Ovary (tissue), 9 donors: ENCODE data around the gene PDE4D. TPM values are rescaled to one million over a fixed set of nuclear protein-coding genes. Genes with fewer than 3 reads are reported as not detected.

Source experiments
- DNase-seq, 5 donors: peaks; one replicate each; pipeline ENCODE4 v3.0.0-alpha.2; 2019 to 2020
- H3K27ac ChIP-seq, 2 donors: fragments of 200-600 bp; one replicate each; pipeline versions ENCODE4 v1.5.1 to v1.8.0; 2019 to 2022
- H3K27me3 ChIP-seq: fragments of 200-600 bp; one replicate; pipeline ENCODE4 v1.8.0; 2022
- H3K36me3 ChIP-seq: fragments of 200-600 bp; sonication (generic); one replicate; pipeline ENCODE4 v1.5.1; 2019
- H3K4me1 ChIP-seq: one replicate; pipeline ENCODE4 v1.8.1; 2013; ENCODE audit warnings: mild to moderate bottlenecking, moderate library complexity; ENCODE audit not compliant: insufficient read depth
- H3K4me3 ChIP-seq: fragments of 200-600 bp; sonication (generic); one replicate; pipeline ENCODE4 v1.5.1; 2017
- H3K9me3 ChIP-seq, 2 donors: fragments of 200-600 bp in 1 of 2; sonication (generic) in 1 of 2; one replicate each; pipeline versions ENCODE4 v1.5.1 to v1.8.1; 2013 to 2019; ENCODE audit warnings: mild to moderate bottlenecking in 1 of 2, moderate library complexity in 1 of 2
- EP300 ChIP-seq: sonication (generic); formaldehyde crosslinking; IDR thresholded peaks from one replicate; pipeline ENCODE4 v1.6.1; 2017; ENCODE audit warnings: antibody characterized with exemption
- POLR2A ChIP-seq: fragments of 450-650 bp; IDR thresholded peaks from one replicate; pipeline ENCODE4 v1.6.1; 2017; ENCODE audit warnings: antibody characterized with exemption, mild to moderate bottlenecking, moderate library complexity
- WGBS, 3 donors: extraction: QIAGEN DNeasy Blood & Tissue Kit in 1 of 3; methylation state at CpG; one replicate each; pipeline versions ENCODE4 v1.1.5 to v1.1.7; 2013 to 2017; 5-methylcytosine and 5-hydroxymethylcytosine counted together
- intact Hi-C, 4 donors: fragments of 100-400 bp; cut with DNase I; formaldehyde crosslinking; loops; one replicate each; pipeline versions ENCODE4 v1.11.0 to v1.15.1; 2022 to 2023
- polyA plus RNA-seq, 2 donors: library from polyadenylated mRNA; stranded (reverse); fragments of 200-250 nt in 1 of 2; fragments of 350-450 nt in 1 of 2; fragmentation: Illumina TruSeq in 1 of 2; extraction: RNeasy Lipid Tissue Mini Kit (QIAGEN cat#74804) in 1 of 2; gene quantifications; one replicate each; pipeline ENCODE4 v1.2.3, GENCODE V29; 2013 to 2014
- total RNA-seq, 7 donors: library from RNA; depleted of rRNA in 2 of 7; stranded (reverse); fragments of >200 nt in 2 of 7; fragmentation: NEBNext Ultra II Directional in 3 of 7; extraction: Animal tissue kit (Norgen Biotek cat#: 25700) in 3 of 7; gene quantifications; one replicate each; pipeline versions ENCODE4 v1.1.0 to v1.2.4, GENCODE V29; 2016 to 2023
- TF ChIP-seq, protein P1 (sequence below), 3 donors: fragments of 450-650 bp in 2 of 3; fragments of 200-600 bp in 1 of 3; IDR thresholded peaks; one replicate each; pipeline versions ENCODE4 v1.5.1 to v1.8.0; 2016 to 2022; ENCODE audit warnings: antibody characterized with exemption in 3 of 3, mild to moderate bottlenecking in 1 of 3
- donor health status: DM: no; HTN: no; CAD: no; lungs with moderate emphysema.
- donor health status: DM: no; HTN: no; CAD: no.
- donor health status: Bipolar disorder and iron deficiency.
- donor health status: DM: yes; HTN: yes; CAD: no.
- donor health status: DM: no; HTN: no; CAD: no.
- donor health status: DM: yes; HTN: yes; CAD: no.

PDE4D gene
- total and polyA plus RNA-seq, 9 donors, result 1.3 to 67.6 (median 8.4) TPM

DNA sequence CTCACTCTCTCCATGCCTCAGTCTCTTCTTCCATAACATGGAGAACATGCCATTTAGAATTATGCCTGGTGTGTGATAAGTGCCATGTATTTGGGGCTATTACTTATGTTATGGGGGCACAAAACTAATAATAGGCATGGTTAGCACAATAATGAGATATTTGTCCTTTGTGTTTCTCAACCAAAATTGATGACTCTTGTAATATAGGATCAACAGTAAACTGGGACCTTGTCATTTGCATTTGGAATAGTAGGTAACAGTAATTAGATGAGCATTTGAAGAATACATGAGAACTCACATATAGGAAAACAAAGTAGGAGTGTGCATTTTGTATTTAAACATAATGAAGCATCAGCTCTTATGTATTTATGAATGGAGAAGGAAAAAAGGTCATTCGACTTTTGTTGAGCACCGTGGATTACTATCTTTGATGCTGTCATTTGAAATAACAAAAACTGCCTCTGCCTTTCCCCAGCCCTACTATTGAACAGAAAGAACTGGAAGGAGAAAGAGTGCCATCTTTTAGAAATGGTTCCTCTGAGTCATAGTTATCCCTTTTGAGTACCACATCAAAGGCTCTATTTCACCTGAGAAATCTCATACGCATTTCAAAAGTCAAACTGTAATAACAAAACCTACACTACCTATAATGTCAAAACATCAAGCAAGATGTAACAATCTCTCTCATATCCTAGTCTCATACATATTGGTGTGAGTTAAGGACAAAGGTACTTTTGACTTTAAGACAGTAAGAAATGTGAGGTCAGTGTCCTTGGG lies 655.2 kb downstream of the PDE4D start:
- Histone ChIP-seq H3K27me3 (no peaks in the 10 kb centered on the region), H3K36me3 (no peaks in the 10 kb centered on the region), H3K9me3 (no peaks in the 10 kb centered on the region), H3K4me3 (no peak overlapping the region), H3K4me1 (no peaks in the 10 kb centered on the region), H3K27ac (no peak overlapping the region)
- 86 to 88% (median 87%) methylated on average over 3 of the region's 3 CpGs for WGBS, 3 donors
- DNase-seq, result no peak
- TF ChIP-seq POLR2A, result no peak
- no peak for TF ChIP-seq EP300
- TF ChIP-seq, protein P1, sequence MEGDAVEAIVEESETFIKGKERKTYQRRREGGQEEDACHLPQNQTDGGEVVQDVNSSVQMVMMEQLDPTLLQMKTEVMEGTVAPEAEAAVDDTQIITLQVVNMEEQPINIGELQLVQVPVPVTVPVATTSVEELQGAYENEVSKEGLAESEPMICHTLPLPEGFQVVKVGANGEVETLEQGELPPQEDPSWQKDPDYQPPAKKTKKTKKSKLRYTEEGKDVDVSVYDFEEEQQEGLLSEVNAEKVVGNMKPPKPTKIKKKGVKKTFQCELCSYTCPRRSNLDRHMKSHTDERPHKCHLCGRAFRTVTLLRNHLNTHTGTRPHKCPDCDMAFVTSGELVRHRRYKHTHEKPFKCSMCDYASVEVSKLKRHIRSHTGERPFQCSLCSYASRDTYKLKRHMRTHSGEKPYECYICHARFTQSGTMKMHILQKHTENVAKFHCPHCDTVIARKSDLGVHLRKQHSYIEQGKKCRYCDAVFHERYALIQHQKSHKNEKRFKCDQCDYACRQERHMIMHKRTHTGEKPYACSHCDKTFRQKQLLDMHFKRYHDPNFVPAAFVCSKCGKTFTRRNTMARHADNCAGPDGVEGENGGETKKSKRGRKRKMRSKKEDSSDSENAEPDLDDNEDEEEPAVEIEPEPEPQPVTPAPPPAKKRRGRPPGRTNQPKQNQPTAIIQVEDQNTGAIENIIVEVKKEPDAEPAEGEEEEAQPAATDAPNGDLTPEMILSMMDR (IDR thresholded peaks at IDR 0.05), result no peak
- intact Hi-C loops, result no loop called here

DNA sequence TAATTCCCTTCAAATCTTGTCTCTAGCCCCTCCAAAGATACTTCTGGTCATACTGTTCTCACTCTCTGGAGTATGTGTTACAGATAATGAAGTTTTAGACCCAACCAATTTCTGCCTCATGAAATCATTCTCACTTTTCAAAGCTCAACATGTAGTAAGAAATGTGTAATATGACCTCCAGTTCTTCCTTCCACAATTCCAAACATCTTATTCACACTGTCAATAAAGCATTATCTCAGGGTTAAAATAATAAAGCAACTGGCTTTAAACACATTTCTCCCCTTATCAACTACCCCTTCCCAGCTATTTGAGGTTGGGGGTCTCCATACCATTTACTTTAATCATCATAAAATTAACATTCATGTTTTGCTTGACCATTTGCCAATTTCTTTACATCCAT lies 656.5 kb downstream of the PDE4D start:
- TF ChIP-seq POLR2A (no peak), EP300 (no peak)
- TF ChIP-seq, protein P1 (IDR thresholded peaks at IDR 0.05), result no peak
- Histone ChIP-seq H3K4me3 (no peak overlapping the region), H3K9me3 (no peaks in the 10 kb centered on the region), H3K36me3 (no peaks in the 10 kb centered on the region), H3K4me1 (no peaks in the 10 kb centered on the region), H3K27ac (no peak overlapping the region), H3K27me3 (no peaks in the 10 kb centered on the region)
- intact Hi-C loops, result no loop called here
- DNase-seq, result no peak

DNA sequence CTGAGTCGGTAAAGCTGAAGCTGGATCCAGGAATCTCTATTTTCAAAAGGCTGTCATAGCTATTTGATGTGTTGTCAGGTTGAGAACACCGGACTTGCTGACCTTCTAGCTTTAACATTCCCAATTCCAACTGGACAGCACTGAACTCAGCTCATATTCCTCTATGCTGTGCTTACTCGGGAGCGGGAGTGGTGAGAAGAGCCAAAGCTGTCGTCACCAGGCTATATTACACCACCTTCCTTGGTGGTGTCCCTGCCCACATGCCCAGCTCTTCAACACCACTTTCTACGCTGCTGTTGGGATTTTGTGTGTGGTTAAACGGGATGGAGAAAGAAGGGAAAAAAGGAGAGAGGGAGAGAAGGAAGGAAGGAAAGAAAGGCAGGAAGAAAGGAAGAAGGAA lies 657.1 kb downstream of the PDE4D start:
- no peak for DNase-seq
- H3K4me3 ChIP-seq, result no peak overlapping the region
- H3K27ac ChIP-seq, result no peak overlapping the region
- TF ChIP-seq, protein P1 (IDR thresholded peaks at IDR 0.05), result no peak
- TF ChIP-seq EP300, result no peak
- no peak for TF ChIP-seq POLR2A
- H3K27me3 ChIP-seq, result no peaks in the 10 kb centered on the region
- intact Hi-C loops, result no loop called here
- H3K4me1 ChIP-seq, result no peaks in the 10 kb centered on the region
- H3K36me3 ChIP-seq, result no peaks in the 10 kb centered on the region
- 87 to 90% (median 87%) methylated on average over 7 of the region's 7 CpGs for WGBS, 3 donors
- H3K9me3 ChIP-seq, result no peaks in the 10 kb centered on the region

DNA sequence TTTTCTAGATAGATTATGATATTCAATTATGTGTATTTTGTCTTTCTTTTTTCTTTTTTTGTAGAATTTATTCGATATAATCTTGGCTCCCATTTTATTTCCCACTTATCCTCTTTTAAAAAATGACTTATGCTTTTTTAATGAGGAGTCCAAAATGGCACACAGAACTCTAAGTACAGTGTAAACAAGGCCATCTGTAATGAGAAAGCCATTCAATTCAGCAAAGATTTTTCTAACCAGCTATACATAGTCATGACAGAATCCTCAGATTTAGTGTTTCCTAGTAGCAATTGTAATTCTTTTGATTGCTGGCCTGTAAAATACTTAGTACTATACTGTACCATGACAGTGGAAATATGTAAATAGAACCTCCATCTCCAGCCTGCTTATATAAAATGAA lies 659.3 kb downstream of the PDE4D start:
- no peak for DNase-seq
- no peaks in the 10 kb centered on the region for H3K36me3 ChIP-seq
- no peaks in the 10 kb centered on the region for H3K4me1 ChIP-seq
- H3K4me3 ChIP-seq, result no peak overlapping the region
- no peak overlapping the region for H3K27ac ChIP-seq
- 31 to 39% (median 38%) methylated on average over 1 of the region's 1 CpG for WGBS, 3 donors
- TF ChIP-seq POLR2A (no peak), EP300 (no peak)
- TF ChIP-seq, protein P1 (IDR thresholded peaks at IDR 0.05), result no peak
- intact Hi-C loops, result no loop called here
- no peaks in the 10 kb centered on the region for H3K9me3 ChIP-seq
- no peaks in the 10 kb centered on the region for H3K27me3 ChIP-seq
